ENCODE data around the gene PSMB1. TPM values are rescaled to one million over a fixed set of nuclear protein-coding genes. Genes with fewer than 3 reads are reported as not detected.

Gene PSMB1
- total and polyA plus RNA-seq, 2 experiments from 2014 or later = 247 to 411 TPM

DNA sequence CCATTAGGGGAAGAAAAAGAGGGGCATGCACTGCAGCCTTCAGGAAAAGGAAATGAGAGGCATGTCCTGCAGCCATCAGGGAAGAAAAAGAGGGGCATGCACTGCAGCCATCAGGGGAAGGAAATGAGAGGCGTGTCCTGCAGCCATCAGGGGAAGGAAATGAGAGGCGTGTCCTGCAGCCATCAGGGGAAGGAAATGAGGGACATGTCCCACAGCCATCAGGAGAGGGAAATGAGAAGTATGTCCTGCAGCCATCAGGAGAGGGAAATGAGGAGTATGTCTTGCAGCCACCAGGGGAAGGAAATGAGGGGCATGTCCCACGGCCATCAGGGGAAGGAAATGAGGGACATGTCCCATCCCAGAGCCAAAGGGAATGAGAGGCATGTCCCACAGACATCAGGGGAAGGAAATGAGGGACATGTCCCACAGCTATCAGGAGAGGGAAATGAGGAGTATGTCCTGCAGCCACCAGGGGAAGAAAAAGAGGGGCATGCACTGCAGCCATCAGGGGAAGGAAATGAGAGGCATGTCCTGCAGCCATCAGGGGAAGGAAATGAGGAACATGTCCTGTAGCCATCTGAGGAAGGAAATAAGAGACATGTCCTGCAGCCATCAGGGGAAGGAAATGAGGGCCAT lies 52.0 kb downstream of the PSMB1 start:
- 17 to 100% methylated on average over 1 to 3 of the region's 3 CpGs for WGBS, 2 experiments (ENCODE audit: low coverage in 1 of 2, low lambda C conversion rate in 2 of 2, missing lambda C conversion rate in 2 of 2)
- H3K79me2 ChIP-seq (ENCODE audit: insufficient read depth) = no peaks in the 10 kb centered on the region

DNA sequence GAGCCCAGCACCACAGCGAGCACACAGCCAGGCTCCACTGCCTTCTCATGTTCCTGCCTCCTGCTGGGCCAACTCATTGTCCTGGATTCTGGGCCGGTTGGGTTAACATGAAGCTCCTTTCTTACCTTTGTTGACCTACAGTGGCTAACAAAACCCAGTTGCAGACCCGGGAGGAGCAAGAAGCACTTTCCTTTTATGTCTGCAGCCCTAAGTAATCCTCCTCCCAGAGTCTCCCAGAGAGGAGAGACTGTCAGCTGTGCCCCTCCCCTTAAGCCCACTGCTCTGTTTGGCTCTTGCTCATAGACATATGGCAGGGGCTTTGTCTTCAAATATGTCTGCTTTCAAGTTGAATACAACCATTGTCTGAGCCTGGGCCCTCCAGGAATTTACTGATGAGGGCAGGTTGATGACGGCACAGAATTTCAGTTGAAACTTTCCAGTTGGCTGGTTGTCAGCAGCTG lies 55.2 kb downstream of the PSMB1 start:
- 6 to 8% methylated on average over 4 of the region's 4 CpGs for WGBS, 2 experiments (ENCODE audit: low coverage in 1 of 2, low lambda C conversion rate in 2 of 2, missing lambda C conversion rate in 2 of 2)
- Histone ChIP-seq H2AFZ (0 out of 2 replicates have a peak overlapping the region, but pooled peaks have one; percentile 14), H3K4me3 (no peak overlapping the region), H3F3A (ENCODE audit: insufficient read depth) (no peaks in the 10 kb centered on the region), H3K9me2 (ENCODE audit: insufficient read depth) (no peaks in the 10 kb centered on the region), H3K4me2 (ENCODE audit: unreplicated experiment) (no peak overlapping the region), H3K79me2 (ENCODE audit: insufficient read depth) (no peaks in the 10 kb centered on the region), H3K27me3 (replicated peaks; ENCODE audit: insufficient read depth) (peaks cover 7% of the 10 kb centered on the region), H3K9me3 (ENCODE audit: low read depth) (no peaks in the 10 kb centered on the region), H3K4me1 (ENCODE audit: insufficient read depth) (no peaks in the 10 kb centered on the region), H3K9ac (no peak overlapping the region), H4K20me1 (ENCODE audit: insufficient read depth) (no peaks in the 10 kb centered on the region), H3K36me3 (ENCODE audit: low read depth) (no peaks in the 10 kb centered on the region), H3K27ac (no peak overlapping the region)
- in situ Hi-C loops (cut with MboI) = no loop called here
- DNase-seq = peak; percentile 18
- TF ChIP-seq EZH2phosphoT487 (IDR thresholded peaks at IDR 0.05; ENCODE audit: insufficient read depth, low read depth) (no peak), EZH2 (IDR thresholded peaks at IDR 0.05; ENCODE audit: insufficient read depth, poor library complexity, severe bottlenecking) (no peak)

More for the DNA sequence above, 52.0 kb downstream of the PSMB1 start:
- Histone ChIP-seq H3K4me2 (ENCODE audit: unreplicated experiment) (no peak overlapping the region), H3K4me1 (ENCODE audit: insufficient read depth) (no peaks in the 10 kb centered on the region), H3K9ac (no peak overlapping the region), H3K4me3 (no peak overlapping the region), H3K27ac (no peak overlapping the region), H3K36me3 (ENCODE audit: low read depth) (no peaks in the 10 kb centered on the region), H3K9me3 (ENCODE audit: low read depth) (no peaks in the 10 kb centered on the region), H3K9me2 (ENCODE audit: insufficient read depth) (no peaks in the 10 kb centered on the region), H3K27me3 (replicated peaks; ENCODE audit: insufficient read depth) (peaks cover 7% of the 10 kb centered on the region), H4K20me1 (ENCODE audit: insufficient read depth) (no peaks in the 10 kb centered on the region), H3F3A (ENCODE audit: insufficient read depth) (no peaks in the 10 kb centered on the region), H2AFZ (no peak overlapping the region)
- in situ Hi-C loops (cut with MboI) = no loop called here
- no peak for DNase-seq
- TF ChIP-seq EZH2phosphoT487 (IDR thresholded peaks at IDR 0.05; ENCODE audit: insufficient read depth, low read depth) (no peak), EZH2 (IDR thresholded peaks at IDR 0.05; ENCODE audit: insufficient read depth, poor library complexity, severe bottlenecking) (no peak)

DNA sequence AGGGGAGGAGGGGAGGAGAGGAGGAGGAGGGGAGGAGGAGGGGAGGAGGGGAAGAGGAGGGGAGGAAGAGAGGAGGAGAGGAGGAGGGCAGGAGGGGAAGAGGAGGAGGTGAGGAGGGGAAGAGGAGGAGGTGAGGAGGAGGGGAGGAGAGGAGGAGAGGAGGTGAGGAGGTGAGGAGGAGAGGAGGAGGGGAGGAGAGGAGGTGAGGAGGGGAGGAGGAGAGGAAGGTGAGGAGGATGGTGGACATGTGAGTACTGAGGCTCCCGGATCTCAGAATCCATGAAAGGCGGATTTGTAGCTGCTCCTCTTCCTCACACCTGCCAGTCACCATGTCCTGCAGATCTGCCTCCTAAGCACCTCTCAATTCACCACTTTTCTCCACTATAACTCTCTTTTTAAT lies 59.8 kb downstream of the PSMB1 start:
- Histone ChIP-seq H3K4me3 (no peak overlapping the region), H3K27me3 (replicated peaks; ENCODE audit: insufficient read depth) (peaks cover 14% of the 10 kb centered on the region), H4K20me1 (ENCODE audit: insufficient read depth) (no peaks in the 10 kb centered on the region), H3K27ac (no peak overlapping the region), H3K9me2 (ENCODE audit: insufficient read depth) (no peaks in the 10 kb centered on the region), H3K9ac (no peak overlapping the region), H3K4me2 (ENCODE audit: unreplicated experiment) (no peak overlapping the region), H3K9me3 (ENCODE audit: low read depth) (no peaks in the 10 kb centered on the region), H3K4me1 (ENCODE audit: insufficient read depth) (no peaks in the 10 kb centered on the region), H3K36me3 (ENCODE audit: low read depth) (no peaks in the 10 kb centered on the region), H2AFZ (no peak overlapping the region), H3K79me2 (ENCODE audit: insufficient read depth) (no peaks in the 10 kb centered on the region), H3F3A (ENCODE audit: insufficient read depth) (no peaks in the 10 kb centered on the region)
- 58 to 67% methylated on average over 1 to 2 of the region's 2 CpGs for whole genome bisulfite sequencing, 2 experiments (ENCODE audit: low coverage in 1 of 2, low lambda C conversion rate in 2 of 2, missing lambda C conversion rate in 2 of 2)
- in situ Hi-C loops (cut with MboI) = no loop called here
- TF ChIP-seq EZH2 (IDR thresholded peaks at IDR 0.05; ENCODE audit: insufficient read depth, poor library complexity, severe bottlenecking) = no peak
- no peak for TF ChIP-seq EZH2phosphoT487 (IDR thresholded peaks at IDR 0.05; ENCODE audit: insufficient read depth, low read depth)
- DNase-seq = no peak

DNA sequence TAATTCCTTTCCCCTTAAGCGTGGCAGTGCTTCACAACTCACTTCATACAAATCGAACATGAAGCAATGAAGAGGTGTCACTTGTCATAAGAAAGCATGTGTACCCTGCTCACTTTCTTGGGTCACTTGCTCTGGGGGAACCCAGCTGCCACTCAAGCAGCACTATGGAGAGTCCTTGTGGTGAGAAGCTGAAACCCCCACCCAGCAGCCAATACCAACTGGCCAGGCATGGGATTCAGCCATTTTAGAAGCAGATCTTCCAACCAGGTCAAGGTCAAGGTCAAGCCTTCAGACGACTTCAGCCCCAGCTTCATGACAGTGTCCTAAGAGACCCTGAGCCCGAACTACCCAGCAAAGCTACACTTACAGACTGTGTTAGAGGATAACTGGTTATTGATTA lies 62.8 kb downstream of the PSMB1 start:
- no peak for TF ChIP-seq EZH2 (IDR thresholded peaks at IDR 0.05; ENCODE audit: insufficient read depth, poor library complexity, severe bottlenecking)
- TF ChIP-seq EZH2phosphoT487 (IDR thresholded peaks at IDR 0.05; ENCODE audit: insufficient read depth, low read depth) = no peak
- H2AFZ ChIP-seq = no peak overlapping the region
- H3K9ac ChIP-seq = no peak overlapping the region
- H3K9me2 ChIP-seq (ENCODE audit: insufficient read depth) = no peaks in the 10 kb centered on the region
- in situ Hi-C loops (cut with MboI) = no loop called here
- H4K20me1 ChIP-seq (ENCODE audit: insufficient read depth) = no peaks in the 10 kb centered on the region
- no peaks in the 10 kb centered on the region for H3K9me3 ChIP-seq (ENCODE audit: low read depth)
- no peak overlapping the region for H3K4me2 ChIP-seq (ENCODE audit: unreplicated experiment)
- H3K79me2 ChIP-seq (ENCODE audit: insufficient read depth) = no peaks in the 10 kb centered on the region
- no peaks in the 10 kb centered on the region for H3K36me3 ChIP-seq (ENCODE audit: low read depth)
- H3F3A ChIP-seq (ENCODE audit: insufficient read depth) = no peaks in the 10 kb centered on the region
- no peak overlapping the region for H3K27ac ChIP-seq
- peaks cover 16% of the 10 kb centered on the region for H3K27me3 ChIP-seq (replicated peaks; ENCODE audit: insufficient read depth)
- DNase-seq = no peak
- H3K4me1 ChIP-seq (ENCODE audit: insufficient read depth) = no peaks in the 10 kb centered on the region
- WGBS, 2 experiments (ENCODE audit: low coverage in 1 of 2, low lambda C conversion rate in 2 of 2, missing lambda C conversion rate in 2 of 2) = 41 to 45% methylated on average over 4 of the region's 4 CpGs
- no peak overlapping the region for H3K4me3 ChIP-seq

All from GM23248 (cell line).